BLaER1 treated with 17β-estradiol and CSF1 and Interleukin-3, amounts not matched to agents 10 nM and 100 nM (cell line): ENCODE data around the gene ATAD3C.
"Not testable (repeated sequence)": the region's sequence is repeated elsewhere in the genome, so short reads cannot be mapped to it uniquely, and the experiment has no call there.

ENCODE experiments used
- H3K27ac ChIP-seq, 11 experiments: shearing (Covaris generic); formaldehyde crosslinking; 2 replicates each; pipeline ENCODE4 v1.8.1; 2022
- H3K27me3 ChIP-seq, 11 experiments: shearing (Covaris generic); formaldehyde crosslinking; 2 replicates each; pipeline ENCODE4 v1.8.1; 2022
- H3K36me3 ChIP-seq, 11 experiments: shearing (Covaris generic); formaldehyde crosslinking; 2 replicates each; pipeline ENCODE4 v1.8.1; 2022
- H3K4me1 ChIP-seq, 10 experiments: shearing (Covaris generic); formaldehyde crosslinking; 2 replicates each; pipeline ENCODE4 v1.8.1; 2022
- H3K4me2 ChIP-seq, 11 experiments: shearing (Covaris generic); formaldehyde crosslinking; 2 replicates each; pipeline ENCODE4 v1.8.1; 2022
- H3K4me3 ChIP-seq, 10 experiments: shearing (Covaris generic); formaldehyde crosslinking; 2 replicates each; pipeline ENCODE4 v1.8.1; 2022
- H3K9ac ChIP-seq, 11 experiments: shearing (Covaris generic); formaldehyde crosslinking; 2 replicates each; pipeline ENCODE4 v1.8.1; 2022
- H3K9me3 ChIP-seq, 11 experiments: shearing (Covaris generic); formaldehyde crosslinking; replicated peaks in 1 of 11; 2 replicates each; pipeline ENCODE4 v1.8.1; 2022
- H4K20me1 ChIP-seq, 11 experiments: shearing (Covaris generic); formaldehyde crosslinking; 2 replicates each; pipeline ENCODE4 v1.8.1; 2022
- Cebpa-rat ChIP-seq, 11 experiments: shearing (Covaris generic); IDR thresholded peaks; 2 replicates each; pipeline ENCODE4 v1.8.1; 2022

The ATAD3C gene

DNA sequence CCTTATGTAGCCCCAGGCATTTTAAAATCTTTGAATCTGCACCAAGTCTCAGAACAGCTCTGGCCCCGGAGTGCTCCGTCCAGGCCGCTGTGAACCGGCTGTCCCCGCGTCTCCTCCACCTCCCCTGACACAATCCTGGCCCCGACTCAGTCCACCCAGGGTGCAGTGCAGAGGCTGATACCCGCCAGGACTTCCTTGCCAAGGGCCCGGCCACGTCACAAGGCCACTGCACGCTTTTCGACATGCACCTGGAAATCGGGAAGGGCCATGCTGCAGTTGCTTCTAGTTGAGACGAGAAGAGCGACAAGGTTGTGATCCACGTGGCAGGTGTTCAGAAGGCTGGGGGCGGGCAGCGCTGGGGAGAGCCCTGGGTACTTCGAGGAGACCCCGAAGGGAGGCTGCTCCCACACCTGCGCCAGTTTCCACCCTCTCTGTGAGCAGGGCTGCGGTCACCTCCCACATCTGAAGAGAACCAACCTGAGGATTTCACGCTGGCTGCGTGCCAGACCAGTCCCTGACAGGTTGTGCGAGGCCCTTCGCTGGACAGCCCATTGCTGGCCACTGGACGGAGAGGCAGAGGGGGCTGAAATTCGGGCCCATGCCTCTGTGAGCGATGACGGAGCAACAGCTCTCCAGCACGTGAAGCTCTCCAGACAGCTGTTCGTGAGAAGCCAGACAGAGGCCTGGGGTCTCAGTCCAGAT lies 7.3 kb upstream of the ATAD3C start:
- peak overlapping the region in 5 of 11 experiments; percentile 9 to 42 (median 21); a peak in 5 of 22 replicates for H3K9ac ChIP-seq
- peaks cover 0 to 27% (median 14%) of the 10 kb centered on the region in 11 experiments; a peak in 15 of 22 replicates for H4K20me1 ChIP-seq
- H3K9me3 ChIP-seq = no peaks in the 10 kb centered on the region
- TF ChIP-seq Cebpa-rat (IDR thresholded peaks at IDR 0.05) = no peak
- H3K4me1 ChIP-seq = peaks cover 43 to 54% (median 50%) of the 10 kb centered on the region in 10 experiments
- H3K27ac ChIP-seq = no peak overlapping the region
- peak overlapping the region in 7 of 11 experiments; percentile 68 to 100 (median 95); a peak in 10 of 22 replicates for H3K4me2 ChIP-seq
- H3K4me3 ChIP-seq = no peak overlapping the region
- H3K27me3 ChIP-seq = no peaks in the 10 kb centered on the region
- peaks cover 0 to 4% (median 0%) of the 10 kb centered on the region in 11 experiments; a peak in 1 of 22 replicates for H3K36me3 ChIP-seq

DNA sequence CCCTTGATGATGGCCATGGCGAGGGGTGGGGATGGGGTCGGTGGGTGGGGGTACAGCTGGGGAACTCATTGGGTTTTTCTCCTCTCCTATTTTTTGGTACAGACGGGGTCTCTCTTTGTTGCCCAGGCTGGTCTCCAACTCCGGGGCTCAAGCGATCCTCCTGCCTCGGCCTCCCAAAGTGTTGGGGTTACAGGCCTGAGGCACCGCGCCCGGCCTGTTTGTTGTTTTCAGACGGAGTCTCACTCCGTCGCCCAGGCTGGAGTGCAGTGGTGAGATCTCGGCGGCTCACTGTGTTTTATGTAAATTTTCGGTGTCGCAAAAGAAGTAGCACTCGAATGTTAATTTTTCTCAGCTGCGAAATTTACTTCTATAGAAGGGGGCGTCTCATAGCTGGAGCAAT lies 2.9 kb upstream of the ATAD3C start:
- H3K9ac ChIP-seq, H3K4me3 ChIP-seq, H3K4me2 ChIP-seq, H3K9me3 ChIP-seq, H4K20me1 ChIP-seq, H3K27ac ChIP-seq, H3K36me3 ChIP-seq: not testable (repeated sequence)
- Histone ChIP-seq H3K4me1 (peaks cover 3 to 18% (median 6%) of the 10 kb centered on the region in 10 experiments; a peak in 19 of 20 replicates), H3K27me3 (peaks cover 0 to 16% (median 9%) of the 10 kb centered on the region in 11 experiments; a peak in 10 of 22 replicates)

DNA sequence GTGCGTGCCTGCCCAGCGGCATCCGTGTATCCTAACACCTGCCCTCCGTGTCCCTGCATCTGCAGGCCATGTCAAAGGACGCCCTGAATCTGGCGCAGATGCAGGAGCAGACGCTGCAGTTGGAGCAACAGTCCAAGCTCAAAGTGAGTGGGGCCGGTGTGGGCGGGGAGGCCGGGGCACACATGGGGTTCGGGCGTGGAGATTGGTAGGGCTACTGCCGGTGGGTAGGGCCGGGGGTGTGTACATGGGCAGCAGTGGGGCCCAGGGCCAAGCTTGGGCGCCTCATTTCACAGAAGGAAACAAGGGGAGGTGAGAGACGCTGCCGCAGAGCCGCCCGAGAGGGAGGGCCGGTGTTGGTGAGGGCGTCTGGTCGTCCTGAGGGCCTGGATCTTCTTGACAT lies 1.1 kb downstream of the ATAD3C start:
- H3K9ac ChIP-seq, H3K9me3 ChIP-seq, H3K4me2 ChIP-seq, H3K4me3 ChIP-seq, H3K27ac ChIP-seq, H4K20me1 ChIP-seq, H3K36me3 ChIP-seq: not testable (repeated sequence)
- Histone ChIP-seq H3K4me1 (peaks cover 0 to 14% (median 0%) of the 10 kb centered on the region in 10 experiments; a peak in 2 of 20 replicates), H3K27me3 (peaks cover 0 to 16% (median 9%) of the 10 kb centered on the region in 11 experiments; a peak in 10 of 22 replicates)

DNA sequence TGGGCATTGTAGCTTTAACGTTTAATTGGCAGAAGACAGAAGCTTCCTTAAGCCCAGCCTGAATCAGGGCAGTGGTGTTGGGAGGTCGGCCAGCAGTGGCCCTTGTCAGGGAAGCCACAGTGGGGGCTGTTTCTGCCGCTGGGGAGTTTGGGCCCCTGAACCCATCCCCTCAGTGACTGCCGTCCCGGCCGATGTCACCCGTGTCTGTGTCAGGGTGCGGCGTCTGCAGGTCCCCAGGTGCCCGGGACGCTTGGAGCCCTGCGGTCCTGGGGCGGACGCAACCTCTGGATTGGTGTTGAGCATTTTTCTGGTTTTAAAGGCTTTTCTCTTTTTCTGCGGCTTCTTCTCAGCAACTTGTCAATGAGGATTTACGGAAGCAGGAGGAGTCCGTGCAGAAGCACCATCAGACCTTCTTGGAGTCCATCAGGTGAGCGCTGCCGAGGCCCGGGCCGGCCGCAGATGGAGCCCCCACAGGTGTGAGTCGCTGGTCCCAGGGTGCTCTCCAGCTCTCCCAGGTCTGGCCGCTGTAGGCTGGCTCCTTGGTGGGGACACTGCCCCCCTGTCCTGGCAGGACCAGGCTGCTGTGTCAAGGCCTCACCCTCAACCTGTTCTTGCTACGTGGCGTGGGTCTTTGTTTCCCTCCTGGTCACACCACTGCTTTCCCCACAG lies 2.3 kb downstream of the ATAD3C start:
- no peak overlapping the region for H3K4me3 ChIP-seq
- no peak overlapping the region for H3K9ac ChIP-seq
- peaks cover 0 to 14% (median 0%) of the 10 kb centered on the region in 10 experiments; a peak in 2 of 20 replicates for H3K4me1 ChIP-seq
- H3K9me3 ChIP-seq = no peaks in the 10 kb centered on the region
- no peak overlapping the region for H3K27ac ChIP-seq
- TF ChIP-seq Cebpa-rat (IDR thresholded peaks at IDR 0.05) = no peak
- no peaks in the 10 kb centered on the region for H4K20me1 ChIP-seq
- peaks cover 0 to 16% (median 9%) of the 10 kb centered on the region in 11 experiments; a peak in 10 of 22 replicates for H3K27me3 ChIP-seq
- H3K4me2 ChIP-seq = no peak overlapping the region
- H3K36me3 ChIP-seq = no peaks in the 10 kb centered on the region

DNA sequence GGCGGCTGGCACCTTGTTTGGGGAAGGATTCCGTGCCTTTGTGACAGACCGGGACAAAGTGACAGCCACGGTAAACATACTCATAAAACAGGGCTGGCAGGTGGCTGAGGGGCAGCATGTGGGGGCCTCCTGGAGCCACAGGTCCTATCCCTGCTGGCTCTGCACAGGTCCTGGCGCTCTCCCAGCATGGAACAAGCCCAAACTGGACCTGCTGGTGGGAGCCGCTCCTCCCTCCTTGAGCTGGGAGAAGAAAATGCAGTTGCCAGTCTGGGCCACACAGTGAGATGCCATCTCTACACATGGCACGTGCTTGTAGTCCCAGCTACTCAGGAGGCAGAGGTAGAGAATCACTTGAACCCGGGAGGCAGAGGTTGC lies 2.9 kb downstream of the ATAD3C start:
- Histone ChIP-seq H3K27me3 (peaks cover 0 to 16% (median 9%) of the 10 kb centered on the region in 11 experiments; a peak in 10 of 22 replicates), H3K4me1 (peaks cover 0 to 14% (median 0%) of the 10 kb centered on the region in 10 experiments; a peak in 2 of 20 replicates)

DNA sequence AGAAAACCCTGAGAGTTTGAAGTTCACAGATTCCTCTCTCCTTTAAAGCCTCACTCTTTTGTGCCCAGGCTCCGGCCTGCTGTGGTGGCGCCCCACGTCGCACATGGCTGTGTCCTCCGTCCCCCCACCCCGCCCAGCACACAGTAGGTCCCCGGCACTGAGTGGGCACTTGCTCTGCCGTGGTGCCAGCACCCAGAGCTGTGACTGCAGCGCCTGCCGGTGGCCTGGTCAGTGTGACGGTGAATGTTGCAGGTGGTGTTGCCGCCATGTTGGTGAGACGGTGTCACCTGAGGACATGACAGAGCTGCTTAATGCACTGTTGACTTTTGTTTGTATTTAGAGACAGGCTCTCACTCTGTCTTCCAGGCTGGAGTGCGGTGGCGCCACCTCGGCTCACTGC lies 3.4 kb downstream of the ATAD3C start:
- Histone ChIP-seq H3K9ac (no peak overlapping the region), H3K9me3 (no peaks in the 10 kb centered on the region), H3K36me3 (no peaks in the 10 kb centered on the region), H3K4me3 (no peak overlapping the region), H4K20me1 (no peaks in the 10 kb centered on the region), H3K27me3 (peaks cover 0 to 16% (median 9%) of the 10 kb centered on the region in 11 experiments; a peak in 10 of 22 replicates), H3K4me2 (no peak overlapping the region), H3K27ac (no peak overlapping the region), H3K4me1 (peaks cover 0 to 14% (median 0%) of the 10 kb centered on the region in 10 experiments; a peak in 2 of 20 replicates)
- TF ChIP-seq Cebpa-rat (IDR thresholded peaks at IDR 0.05) = no peak

More for the DNA sequence above, 2.9 kb downstream of the ATAD3C start:
- not testable (repeated sequence) for H3K4me2 ChIP-seq, H3K36me3 ChIP-seq, H3K9me3 ChIP-seq, H4K20me1 ChIP-seq, H3K4me3 ChIP-seq, H3K27ac ChIP-seq, H3K9ac ChIP-seq

DNA sequence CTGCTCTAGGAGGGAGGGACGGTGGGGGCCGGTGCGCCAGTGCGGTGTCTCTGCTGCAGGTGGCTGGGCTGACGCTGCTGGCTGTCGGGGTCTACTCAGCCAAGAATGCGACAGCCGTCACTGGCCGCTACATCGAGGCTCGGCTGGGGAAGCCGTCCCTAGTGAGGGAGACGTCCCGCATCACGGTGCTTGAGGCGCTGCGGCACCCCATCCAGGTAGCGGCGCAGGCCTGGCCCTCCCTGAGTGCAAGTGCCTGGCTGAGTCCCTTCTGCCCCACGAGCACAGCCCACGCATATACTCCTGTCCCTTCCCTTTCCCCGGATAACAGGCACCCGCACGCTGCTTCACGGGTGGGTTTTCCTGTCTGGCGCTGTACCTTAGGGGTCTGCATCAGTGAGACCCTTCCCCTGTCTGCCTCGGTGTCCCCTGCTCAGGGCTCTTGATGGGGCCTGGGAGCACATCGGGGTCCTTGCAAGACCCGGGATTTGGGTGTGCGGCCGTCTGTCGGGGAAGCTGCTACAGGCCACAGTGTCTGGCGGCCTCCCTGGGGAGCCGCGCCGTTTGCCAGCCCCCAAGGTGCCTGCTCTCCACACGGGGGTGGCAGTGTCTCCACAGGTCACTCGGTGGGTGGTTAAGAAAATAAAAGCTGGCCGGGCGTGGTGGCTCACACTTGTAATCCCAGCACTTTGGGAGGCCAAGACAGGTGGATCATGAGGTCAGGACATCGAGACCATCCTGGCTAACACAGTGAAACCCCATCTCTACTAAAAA lies 5.0 kb downstream of the ATAD3C start:
- H3K27me3 ChIP-seq, H4K20me1 ChIP-seq, H3K9me3 ChIP-seq, H3K4me3 ChIP-seq, H3K27ac ChIP-seq, H3K9ac ChIP-seq, H3K36me3 ChIP-seq: not testable (repeated sequence)
- H3K4me2 ChIP-seq = peak overlapping the region in 1 of 11 experiments; percentile 15; a peak in 1 of 22 replicates
- H3K4me1 ChIP-seq = peaks cover 0 to 14% (median 0%) of the 10 kb centered on the region in 10 experiments; a peak in 8 of 20 replicates

DNA sequence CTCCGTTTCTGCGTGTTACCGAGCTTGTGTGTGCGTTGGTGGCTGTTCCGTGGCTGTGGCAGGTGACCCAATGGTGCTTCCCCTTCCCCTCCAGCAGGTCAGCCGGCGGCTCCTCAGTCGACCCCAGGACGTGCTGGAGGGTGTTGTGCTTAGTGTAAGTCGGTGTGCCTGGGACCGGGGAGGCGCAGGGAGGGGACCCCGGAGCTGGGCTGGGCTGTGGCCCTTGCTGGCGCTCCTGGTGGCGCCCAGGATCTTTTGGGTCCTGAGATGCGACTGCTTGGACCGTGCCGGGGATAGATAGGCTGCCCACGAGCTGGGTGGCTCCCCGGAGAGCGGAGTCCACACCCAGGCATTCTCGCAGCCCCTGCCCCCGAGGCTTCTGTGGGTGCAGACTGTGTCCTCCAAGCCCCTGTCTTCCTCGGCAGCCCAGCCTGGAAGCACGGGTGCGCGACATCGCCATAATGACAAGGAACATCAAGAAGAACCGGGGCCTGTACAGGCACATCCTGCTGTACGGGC lies 5.9 kb downstream of the ATAD3C start:
- peaks cover 0 to 5% (median 0%) of the 10 kb centered on the region in 11 experiments; a peak in 1 of 22 replicates for H3K27me3 ChIP-seq
- no peaks in the 10 kb centered on the region for H3K9me3 ChIP-seq
- H3K9ac ChIP-seq = no peak overlapping the region
- no peak overlapping the region for H3K27ac ChIP-seq
- no peaks in the 10 kb centered on the region for H3K36me3 ChIP-seq
- H4K20me1 ChIP-seq = no peaks in the 10 kb centered on the region
- peaks cover 3 to 24% (median 8%) of the 10 kb centered on the region in 10 experiments; a peak in 19 of 20 replicates for H3K4me1 ChIP-seq
- no peak for TF ChIP-seq Cebpa-rat (IDR thresholded peaks at IDR 0.05)
- H3K4me3 ChIP-seq = no peak overlapping the region
- H3K4me2 ChIP-seq = no peak overlapping the region

DNA sequence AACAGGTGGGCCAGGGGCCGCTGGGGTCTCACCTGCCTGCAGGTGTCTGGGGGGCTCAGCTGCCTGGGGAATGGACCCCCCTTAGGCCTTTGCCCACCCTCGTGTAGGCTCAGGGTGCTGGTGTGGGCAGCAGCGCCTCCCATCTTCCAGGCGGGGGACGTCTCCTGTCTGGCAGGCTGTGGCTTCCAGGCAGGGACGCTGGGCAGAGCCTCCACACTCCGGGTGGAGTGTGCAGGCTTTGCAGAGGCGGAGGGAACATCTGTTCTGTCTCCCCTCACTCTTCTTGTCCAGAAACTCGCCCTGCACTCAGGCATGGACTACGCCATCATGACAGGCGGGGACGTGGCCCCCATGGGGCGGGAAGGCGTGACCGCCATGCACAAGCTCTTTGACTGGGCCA lies 6.4 kb downstream of the ATAD3C start:
- not testable (repeated sequence) for H3K36me3 ChIP-seq, H3K9me3 ChIP-seq, H3K4me3 ChIP-seq, H3K9ac ChIP-seq, H4K20me1 ChIP-seq, H3K27ac ChIP-seq, H3K4me2 ChIP-seq, H3K27me3 ChIP-seq
- peaks cover 8 to 29% (median 13%) of the 10 kb centered on the region in 10 experiments; a peak in 19 of 20 replicates for H3K4me1 ChIP-seq

DNA sequence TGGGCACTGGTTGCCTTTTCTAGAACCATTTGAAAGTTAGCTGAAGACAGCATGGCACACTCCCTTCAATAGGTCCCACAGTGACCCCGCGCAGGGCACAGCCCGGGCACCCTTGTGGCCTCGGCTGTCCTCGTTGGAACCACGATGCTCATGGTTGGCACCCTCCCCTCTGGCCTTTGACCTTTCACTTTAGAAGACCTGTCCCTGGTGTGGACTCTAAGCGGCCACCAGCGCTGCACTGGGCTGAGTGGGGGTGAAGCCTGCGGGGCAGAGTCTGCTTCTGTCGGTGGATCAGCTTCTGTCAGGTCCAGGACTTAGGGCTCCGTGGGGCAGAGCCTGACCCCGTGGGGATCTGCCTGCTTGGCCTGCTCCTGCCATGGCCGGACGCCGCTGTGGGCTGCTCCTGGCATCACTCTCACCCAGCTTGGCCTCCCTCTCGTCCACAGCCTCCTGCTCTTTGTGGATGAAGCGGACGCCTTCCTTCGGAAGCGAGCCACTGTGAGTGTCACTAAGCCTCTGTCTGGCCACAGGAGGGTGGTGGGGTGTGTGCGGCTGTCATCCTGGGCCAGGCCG lies 7.3 kb downstream of the ATAD3C start:
- H3K27me3 ChIP-seq, H3K9ac ChIP-seq, H3K4me2 ChIP-seq, H4K20me1 ChIP-seq, H3K9me3 ChIP-seq, H3K4me3 ChIP-seq, H3K27ac ChIP-seq, H3K36me3 ChIP-seq: not testable (repeated sequence)
- H3K4me1 ChIP-seq = peaks cover 16 to 37% (median 21%) of the 10 kb centered on the region in 10 experiments

DNA sequence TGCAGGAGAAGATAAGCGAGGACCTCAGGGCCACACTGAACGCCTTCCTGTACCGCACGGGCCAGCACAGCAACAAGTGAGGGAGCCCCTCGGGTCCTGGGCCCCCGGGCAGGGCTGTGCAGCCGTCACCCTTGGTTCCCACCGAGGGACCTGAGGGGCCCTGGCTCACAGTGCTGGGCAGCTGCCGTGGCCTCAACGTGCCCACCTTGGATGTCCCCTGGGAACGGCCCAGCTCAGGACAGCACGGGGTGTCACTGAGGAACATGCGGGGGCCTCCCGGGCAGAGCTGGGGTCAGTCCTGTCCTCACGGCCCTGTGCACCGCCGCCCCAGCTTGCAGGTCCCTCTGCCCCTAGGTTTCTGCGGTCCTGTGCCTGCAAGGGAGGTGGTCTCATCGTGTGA lies 9.7 kb downstream of the ATAD3C start:
- Histone ChIP-seq H3K4me2 (peak overlapping the region in 3 of 11 experiments; percentile 21 to 37 (median 29); a peak in 2 of 22 replicates), H3K4me1 (peaks cover 28 to 59% (median 38%) of the 10 kb centered on the region in 10 experiments)
- not testable (repeated sequence) for H4K20me1 ChIP-seq, H3K27ac ChIP-seq, H3K4me3 ChIP-seq, H3K9ac ChIP-seq, H3K27me3 ChIP-seq, H3K9me3 ChIP-seq, H3K36me3 ChIP-seq

DNA sequence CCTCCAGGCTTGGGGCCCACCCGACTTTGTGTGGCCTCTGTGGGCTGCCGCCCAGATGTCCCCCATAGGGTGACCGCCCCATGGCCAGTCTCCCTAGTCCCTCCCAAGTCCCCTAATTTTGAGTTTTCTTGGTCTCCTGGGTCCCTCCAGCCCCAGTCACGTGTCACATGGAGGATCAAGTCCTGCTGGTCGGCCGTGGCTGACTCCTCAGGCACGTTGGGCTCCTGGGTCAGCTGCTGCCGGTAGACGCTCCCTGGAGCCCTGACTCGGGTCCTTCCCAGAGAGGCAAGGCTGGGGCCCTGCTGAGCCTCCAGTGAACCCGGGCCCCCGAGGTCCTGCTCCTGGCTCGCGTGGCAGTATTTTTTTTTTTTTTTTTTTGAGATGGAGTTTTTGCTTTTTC lies 10.2 kb downstream of the ATAD3C start:
- H3K9ac ChIP-seq, H3K9me3 ChIP-seq, H3K27me3 ChIP-seq, H4K20me1 ChIP-seq, H3K27ac ChIP-seq, H3K36me3 ChIP-seq, H3K4me3 ChIP-seq: not testable (repeated sequence)
- peak overlapping the region in 6 of 11 experiments; percentile 73 to 96 (median 86); a peak in 9 of 22 replicates for H3K4me2 ChIP-seq
- peaks cover 28 to 64% (median 43%) of the 10 kb centered on the region in 10 experiments for H3K4me1 ChIP-seq
